Measurements from ENCODE around the gene CYB5A.
A peak's percentile ranks its signal among the peaks of the same experiment; 100 is the strongest.

CYB5A gene

GRCh38 chr18:74217476-74218143 is 74.2 kb downstream of the CYB5A start:
- no CpG with 5 or more reads among the region's 7 CpGs for WGBS (ENCODE audit: extremely low coverage, insufficient coverage, insufficient read length)
- H2BK5ac ChIP-seq (ENCODE audit: low read depth, low read length, poor library complexity): no peak overlapping the region

GRCh38 chr18:74216661-74217110 is 75.1 kb downstream of the CYB5A start:
- Histone ChIP-seq H3K4me3 (ENCODE audit: low read depth, low read length) (no peak overlapping the region), H3K79me2 (ENCODE audit: control insufficient read depth, insufficient read depth, low read length, poor library complexity) (no peaks in the 10 kb centered on the region), H4K91ac (ENCODE audit: low read depth, low read length) (no peak overlapping the region), H3K9ac (ENCODE audit: low read length) (no peak overlapping the region), H2AK5ac (ENCODE audit: low read length) (no peak overlapping the region), H3K4me1 (ENCODE audit: control insufficient read depth in 1 of 2, insufficient read depth in 2 of 2, low read length in 2 of 2) (no peaks in the 10 kb centered on the region), H3K27me3 (ENCODE audit: insufficient read depth, low read length) (no peaks in the 10 kb centered on the region), H3K79me1 (ENCODE audit: low read length) (no peaks in the 10 kb centered on the region), H2BK5ac (ENCODE audit: low read depth, low read length, poor library complexity) (no peak overlapping the region), H3K14ac (ENCODE audit: low read length) (no peak overlapping the region), H3K36me3 (ENCODE audit: control insufficient read depth in 1 of 2, insufficient read depth in 2 of 2, low read length in 2 of 2) (no peaks in the 10 kb centered on the region), H2AFZ (ENCODE audit: insufficient read depth, low read length, poor library complexity) (no peak overlapping the region), H3K23ac (ENCODE audit: low read length) (no peak overlapping the region), H3K4ac (ENCODE audit: low read depth, low read length) (no peak overlapping the region), H3K4me2 (ENCODE audit: low read length) (no peak overlapping the region), H3K18ac (ENCODE audit: low read length) (no peak overlapping the region), H2BK120ac (ENCODE audit: insufficient read depth, low read length, poor library complexity) (no peak overlapping the region), H2BK12ac (ENCODE audit: low read length) (no peak overlapping the region), H3K27ac (ENCODE audit: low read depth, low read length) (no peak overlapping the region), H4K8ac (ENCODE audit: low read depth, low read length) (no peak overlapping the region), H4K12ac (ENCODE audit: low read depth, low read length) (no peak overlapping the region), H3K9me3 (ENCODE audit: insufficient read depth, low read depth, low read length) (peaks cover 2% of the 10 kb centered on the region)
- WGBS (ENCODE audit: extremely low coverage, insufficient coverage, insufficient read length): no CpG with 5 or more reads among the region's 3 CpGs
- peak; percentile 51 to 75 for DNase-seq

More at GRCh38 chr18:74217476-74218143, 74.2 kb downstream of the CYB5A start:
- H3K4ac ChIP-seq (ENCODE audit: low read depth, low read length): no peak overlapping the region
- H3K36me3 ChIP-seq (ENCODE audit: control insufficient read depth in 1 of 2, insufficient read depth in 2 of 2, low read length in 2 of 2): no peaks in the 10 kb centered on the region
- peaks cover 2% of the 10 kb centered on the region for H3K9me3 ChIP-seq (ENCODE audit: insufficient read depth, low read depth, low read length)
- no peak overlapping the region for H3K18ac ChIP-seq (ENCODE audit: low read length)
- H3K4me1 ChIP-seq (ENCODE audit: control insufficient read depth in 1 of 2, insufficient read depth in 2 of 2, low read length in 2 of 2): no peaks in the 10 kb centered on the region
- H4K12ac ChIP-seq (ENCODE audit: low read depth, low read length): no peak overlapping the region
- peak; percentile 92 to 97 for DNase-seq
- no peak overlapping the region for H3K4me3 ChIP-seq (ENCODE audit: low read depth, low read length)
- no peak overlapping the region for H3K4me2 ChIP-seq (ENCODE audit: low read length)
- no peak overlapping the region for H3K23ac ChIP-seq (ENCODE audit: low read length)
- H3K27ac ChIP-seq (ENCODE audit: low read depth, low read length): no peak overlapping the region
- no peak overlapping the region for H2BK12ac ChIP-seq (ENCODE audit: low read length)
- H3K27me3 ChIP-seq (ENCODE audit: insufficient read depth, low read length): no peaks in the 10 kb centered on the region
- H3K14ac ChIP-seq (ENCODE audit: low read length): no peak overlapping the region
- no peaks in the 10 kb centered on the region for H3K79me1 ChIP-seq (ENCODE audit: low read length)
- no peak overlapping the region for H3K9ac ChIP-seq (ENCODE audit: low read length)
- H4K8ac ChIP-seq (ENCODE audit: low read depth, low read length): no peak overlapping the region
- no peak overlapping the region for H2AK5ac ChIP-seq (ENCODE audit: low read length)
- H2BK120ac ChIP-seq (ENCODE audit: insufficient read depth, low read length, poor library complexity): no peak overlapping the region
- H3K79me2 ChIP-seq (ENCODE audit: control insufficient read depth, insufficient read depth, low read length, poor library complexity): no peaks in the 10 kb centered on the region
- no peak overlapping the region for H2AFZ ChIP-seq (ENCODE audit: insufficient read depth, low read length, poor library complexity)
- H4K91ac ChIP-seq (ENCODE audit: low read depth, low read length): no peak overlapping the region

GRCh38 chr18:74215863-74216262 is 75.9 kb downstream of the CYB5A start:
- H3K18ac ChIP-seq (ENCODE audit: low read length): no peak overlapping the region
- no peak overlapping the region for H4K91ac ChIP-seq (ENCODE audit: low read depth, low read length)
- H2BK120ac ChIP-seq (ENCODE audit: insufficient read depth, low read length, poor library complexity): no peak overlapping the region
- H3K4me1 ChIP-seq (ENCODE audit: control insufficient read depth in 1 of 2, insufficient read depth in 2 of 2, low read length in 2 of 2): no peaks in the 10 kb centered on the region
- no peak overlapping the region for H3K27ac ChIP-seq (ENCODE audit: low read depth, low read length)
- H3K27me3 ChIP-seq (ENCODE audit: insufficient read depth, low read length): no peaks in the 10 kb centered on the region
- WGBS (ENCODE audit: extremely low coverage, insufficient coverage, insufficient read length): no CpG with 5 or more reads among the region's 1 CpG
- no peak overlapping the region for H3K4ac ChIP-seq (ENCODE audit: low read depth, low read length)
- peaks cover 2% of the 10 kb centered on the region for H3K9me3 ChIP-seq (ENCODE audit: insufficient read depth, low read depth, low read length)
- H3K9ac ChIP-seq (ENCODE audit: low read length): no peak overlapping the region
- no peak overlapping the region for H3K4me2 ChIP-seq (ENCODE audit: low read length)
- H3K79me2 ChIP-seq (ENCODE audit: control insufficient read depth, insufficient read depth, low read length, poor library complexity): no peaks in the 10 kb centered on the region
- no peak overlapping the region for H2BK12ac ChIP-seq (ENCODE audit: low read length)
- no peak overlapping the region for H2BK5ac ChIP-seq (ENCODE audit: low read depth, low read length, poor library complexity)
- no peak overlapping the region for H3K23ac ChIP-seq (ENCODE audit: low read length)
- H2AFZ ChIP-seq (ENCODE audit: insufficient read depth, low read length, poor library complexity): no peak overlapping the region
- H3K14ac ChIP-seq (ENCODE audit: low read length): no peak overlapping the region
- no peak for DNase-seq
- no peak overlapping the region for H4K12ac ChIP-seq (ENCODE audit: low read depth, low read length)
- H3K36me3 ChIP-seq (ENCODE audit: control insufficient read depth in 1 of 2, insufficient read depth in 2 of 2, low read length in 2 of 2): no peaks in the 10 kb centered on the region
- H4K8ac ChIP-seq (ENCODE audit: low read depth, low read length): no peak overlapping the region
- H3K4me3 ChIP-seq (ENCODE audit: low read depth, low read length): no peak overlapping the region
- H2AK5ac ChIP-seq (ENCODE audit: low read length): no peak overlapping the region
- H3K79me1 ChIP-seq (ENCODE audit: low read length): no peaks in the 10 kb centered on the region

- Histone ChIP-seq H3K27me3 (ENCODE audit: insufficient read depth, low read length) (no peaks in the 10 kb centered on the region), H2BK5ac (ENCODE audit: low read depth, low read length, poor library complexity) (no peak overlapping the region)
These were observed 78.3 kb downstream of the CYB5A start for GRCh38 chr18:74213429-74213828.

More at GRCh38 chr18:74213429-74213828, 78.3 kb downstream of the CYB5A start:
- WGBS (ENCODE audit: extremely low coverage, insufficient coverage, insufficient read length): no CpG with 5 or more reads among the region's 3 CpGs
- no peak overlapping the region for H4K8ac ChIP-seq (ENCODE audit: low read depth, low read length)
- H3K79me2 ChIP-seq (ENCODE audit: control insufficient read depth, insufficient read depth, low read length, poor library complexity): no peaks in the 10 kb centered on the region
- H2AK5ac ChIP-seq (ENCODE audit: low read length): no peak overlapping the region
- no peaks in the 10 kb centered on the region for H3K79me1 ChIP-seq (ENCODE audit: low read length)
- H3K4ac ChIP-seq (ENCODE audit: low read depth, low read length): no peak overlapping the region
- H3K4me1 ChIP-seq (ENCODE audit: control insufficient read depth in 1 of 2, insufficient read depth in 2 of 2, low read length in 2 of 2): no peaks in the 10 kb centered on the region
- H3K9me3 ChIP-seq (ENCODE audit: insufficient read depth, low read depth, low read length): peaks cover 2% of the 10 kb centered on the region
- no peak overlapping the region for H3K27ac ChIP-seq (ENCODE audit: low read depth, low read length)
- H3K14ac ChIP-seq (ENCODE audit: low read length): no peak overlapping the region
- no peak overlapping the region for H2BK120ac ChIP-seq (ENCODE audit: insufficient read depth, low read length, poor library complexity)
- H3K9ac ChIP-seq (ENCODE audit: low read length): no peak overlapping the region
- H3K23ac ChIP-seq (ENCODE audit: low read length): no peak overlapping the region
- H4K12ac ChIP-seq (ENCODE audit: low read depth, low read length): no peak overlapping the region
- H2AFZ ChIP-seq (ENCODE audit: insufficient read depth, low read length, poor library complexity): no peak overlapping the region
- no peak overlapping the region for H2BK12ac ChIP-seq (ENCODE audit: low read length)
- no peak overlapping the region for H3K4me2 ChIP-seq (ENCODE audit: low read length)
- no peaks in the 10 kb centered on the region for H3K36me3 ChIP-seq (ENCODE audit: control insufficient read depth in 1 of 2, insufficient read depth in 2 of 2, low read length in 2 of 2)
- no peak overlapping the region for H3K18ac ChIP-seq (ENCODE audit: low read length)
- H4K91ac ChIP-seq (ENCODE audit: low read depth, low read length): no peak overlapping the region
- H3K4me3 ChIP-seq (ENCODE audit: low read depth, low read length): no peak overlapping the region
- DNase-seq: no peak
